Measurements from ENCODE around the gene LDLRAD4. TPM values are rescaled to one million over a fixed set of nuclear protein-coding genes. Genes with fewer than 3 reads are reported as not detected.
A peak's percentile ranks its signal among the peaks of the same experiment; 100 is the strongest.

Gene LDLRAD4
- total RNA-seq, 6 donors from 2014 or later = 19.5 to 26.6 (median 24.4) TPM

GRCh38 chr18:13534631-13535030 lies 316.1 kb downstream of the LDLRAD4 start:
- Histone ChIP-seq H3K4me3 (no peak overlapping the region), H3K27me3 (no peaks in the 10 kb centered on the region), H3K9me3 (no peaks in the 10 kb centered on the region), H3K36me3 (no peaks in the 10 kb centered on the region), H3K4me1 (peaks cover 0 to 11% (median 6%) of the 10 kb centered on the region in 4 donors), H3K27ac (no peak overlapping the region)
- no peak for ATAC-seq (ENCODE audit: low FRiP score in 2 of 2)
- 74 to 87% methylated on average over 4 of the region's 4 CpGs for WGBS, 2 donors
- no peak for DNase-seq
- TF ChIP-seq CTCF (IDR thresholded peaks at IDR 0.05) (no peak), POLR2AphosphoS5 (IDR thresholded peaks at IDR 0.05) (no peak), EP300 (IDR thresholded peaks at IDR 0.05) (no peak)

- TF ChIP-seq POLR2AphosphoS5 (IDR thresholded peaks at IDR 0.05) = no peak
- no peak for TF ChIP-seq CTCF (IDR thresholded peaks at IDR 0.05)
- no peak for TF ChIP-seq POLR2A (IDR thresholded peaks at IDR 0.05)
- TF ChIP-seq EP300 (IDR thresholded peaks at IDR 0.05) = no peak
- ATAC-seq (ENCODE audit: low FRiP score in 2 of 2) (no peak), DNase-seq (no peak)
- H3K4me1 ChIP-seq = peaks cover 0 to 11% (median 5%) of the 10 kb centered on the region in 4 donors
- H3K36me3 ChIP-seq = no peaks in the 10 kb centered on the region
- H3K27ac ChIP-seq = no peak overlapping the region
- no peak overlapping the region for H3K4me3 ChIP-seq
- H3K27me3 ChIP-seq = no peaks in the 10 kb centered on the region
- H3K9me3 ChIP-seq = no peaks in the 10 kb centered on the region
These were observed 318.0 kb downstream of the LDLRAD4 start for GRCh38 chr18:13536578-13536977.

DNA sequence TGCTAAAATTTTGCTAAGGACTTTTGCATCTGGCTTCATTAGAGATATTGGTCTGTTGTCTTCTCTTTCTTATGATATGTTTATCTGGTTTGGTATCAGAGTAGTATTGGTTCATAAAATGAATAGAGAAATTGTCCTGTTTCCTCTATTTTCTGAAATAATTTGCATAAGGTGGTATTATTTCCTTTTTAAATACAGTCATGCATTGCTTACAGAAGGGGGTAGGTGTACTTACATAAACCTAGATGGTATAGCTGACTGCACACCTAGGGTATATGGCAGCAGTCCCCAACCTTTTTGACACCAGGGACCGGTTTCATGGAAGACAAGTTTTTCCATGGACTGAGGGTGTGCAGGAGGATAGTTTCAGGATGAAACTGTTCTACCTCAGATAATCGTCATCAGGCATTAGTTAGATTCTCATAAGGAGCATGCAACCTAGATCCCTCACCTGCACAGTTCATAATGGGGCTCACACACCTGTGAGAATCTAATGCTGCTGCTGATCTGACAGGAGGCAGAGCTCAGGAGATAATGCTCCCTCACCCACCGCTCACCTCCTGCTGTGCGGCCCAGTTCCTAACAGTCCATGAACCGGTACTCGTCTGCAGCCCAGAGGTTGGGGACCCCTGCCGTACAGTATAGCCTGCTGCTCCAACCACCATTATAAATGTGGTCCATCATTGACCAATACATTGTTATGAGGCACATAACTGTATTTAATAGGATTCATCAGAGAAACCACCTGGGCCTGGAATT lies 318.6 kb downstream of the LDLRAD4 start:
- Histone ChIP-seq H3K27ac (no peak overlapping the region), H3K4me3 (no peak overlapping the region), H3K27me3 (no peaks in the 10 kb centered on the region), H3K4me1 (peaks cover 0 to 11% (median 5%) of the 10 kb centered on the region in 4 donors), H3K36me3 (no peaks in the 10 kb centered on the region), H3K9me3 (no peaks in the 10 kb centered on the region)
- TF ChIP-seq CTCF (IDR thresholded peaks at IDR 0.05) (no peak), POLR2AphosphoS5 (IDR thresholded peaks at IDR 0.05) (no peak), EP300 (IDR thresholded peaks at IDR 0.05) (no peak), POLR2A (IDR thresholded peaks at IDR 0.05) (no peak)
- 94 to 96% methylated on average over 7 of the region's 7 CpGs for WGBS, 2 donors
- no peak for DNase-seq
- ATAC-seq (ENCODE audit: low FRiP score in 2 of 2) = no peak

DNA sequence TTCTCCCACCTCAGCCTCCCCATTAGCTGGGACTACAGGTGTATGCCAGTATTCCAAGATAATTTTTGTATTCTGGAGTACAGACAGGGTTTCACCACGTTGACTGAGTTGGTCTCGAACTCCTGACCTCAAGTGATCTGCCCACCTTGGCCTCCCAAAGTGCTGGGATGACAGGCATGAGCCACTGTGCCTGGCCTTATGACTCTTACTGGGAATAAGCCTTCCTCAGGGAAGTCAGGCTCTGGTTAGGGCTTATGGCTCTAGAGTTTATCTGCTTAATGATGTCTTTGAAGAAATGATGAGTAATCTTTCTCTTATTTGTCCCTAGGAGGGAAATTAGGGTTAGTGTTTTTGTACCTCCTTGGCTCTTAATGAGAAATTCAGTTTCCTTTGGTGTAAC lies 320.1 kb downstream of the LDLRAD4 start:
- no peaks in the 10 kb centered on the region for H3K36me3 ChIP-seq
- TF ChIP-seq POLR2A (IDR thresholded peaks at IDR 0.05) (no peak), POLR2AphosphoS5 (IDR thresholded peaks at IDR 0.05) (no peak), EP300 (IDR thresholded peaks at IDR 0.05) (no peak), CTCF (IDR thresholded peaks at IDR 0.05) (no peak)
- no peak overlapping the region for H3K27ac ChIP-seq
- ATAC-seq (ENCODE audit: low FRiP score in 2 of 2) (peak in 1 of 2 donors; percentile 36), DNase-seq (no peak)
- 75 to 89% methylated on average over 2 of the region's 2 CpGs for WGBS, 2 donors
- no peak overlapping the region for H3K4me3 ChIP-seq
- H3K4me1 ChIP-seq = peaks cover 0 to 11% (median 5%) of the 10 kb centered on the region in 4 donors
- H3K27me3 ChIP-seq = no peaks in the 10 kb centered on the region
- H3K9me3 ChIP-seq = no peaks in the 10 kb centered on the region

DNA sequence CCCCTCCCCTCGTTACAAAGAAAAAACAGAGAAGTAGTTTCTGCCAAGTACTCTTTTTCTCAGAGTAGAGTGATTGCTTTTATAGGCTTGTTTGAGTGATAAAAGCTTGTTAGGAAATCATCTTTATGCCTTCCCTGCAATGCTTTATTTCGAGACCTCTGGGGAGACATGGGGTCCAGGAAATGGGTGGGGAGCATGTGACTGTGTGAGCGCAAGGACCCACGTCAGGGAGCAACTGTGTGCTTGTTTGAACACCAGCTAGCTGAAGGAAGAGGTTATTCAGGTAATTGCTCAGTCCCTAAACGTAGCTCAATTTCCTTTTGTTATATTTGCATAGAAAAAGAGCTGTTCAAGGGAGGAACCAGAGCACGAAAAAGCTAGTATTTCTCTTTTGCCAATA lies 320.5 kb downstream of the LDLRAD4 start:
- no peaks in the 10 kb centered on the region for H3K27me3 ChIP-seq
- TF ChIP-seq POLR2A (IDR thresholded peaks at IDR 0.05) (no peak), EP300 (IDR thresholded peaks at IDR 0.05) (no peak), POLR2AphosphoS5 (IDR thresholded peaks at IDR 0.05) (no peak), CTCF (IDR thresholded peaks at IDR 0.05) (no peak)
- ATAC-seq (ENCODE audit: low FRiP score in 2 of 2) (peak in 1 of 2 donors; percentile 65), DNase-seq (no peak)
- peaks cover 0 to 11% (median 5%) of the 10 kb centered on the region in 4 donors for H3K4me1 ChIP-seq
- H3K9me3 ChIP-seq = no peaks in the 10 kb centered on the region
- no peaks in the 10 kb centered on the region for H3K36me3 ChIP-seq
- WGBS, 2 donors = 47 to 56% methylated on average over 6 of the region's 6 CpGs
- no peak overlapping the region for H3K4me3 ChIP-seq
- no peak overlapping the region for H3K27ac ChIP-seq

All from upper lobe of left lung (tissue), 6 donors.